GM18499 (cell line): Measurements from ENCODE around the gene ANKRD37.

Experiments
- ATAC-seq: cut with Tn5 transposase; IDR thresholded peaks from one replicate; pipeline ENCODE4 v1.9.1; 2021; ENCODE audit warnings: moderate number of reproducible peaks; ENCODE audit not compliant: insufficient read depth, unreplicated experiment

ANKRD37 gene

DNA sequence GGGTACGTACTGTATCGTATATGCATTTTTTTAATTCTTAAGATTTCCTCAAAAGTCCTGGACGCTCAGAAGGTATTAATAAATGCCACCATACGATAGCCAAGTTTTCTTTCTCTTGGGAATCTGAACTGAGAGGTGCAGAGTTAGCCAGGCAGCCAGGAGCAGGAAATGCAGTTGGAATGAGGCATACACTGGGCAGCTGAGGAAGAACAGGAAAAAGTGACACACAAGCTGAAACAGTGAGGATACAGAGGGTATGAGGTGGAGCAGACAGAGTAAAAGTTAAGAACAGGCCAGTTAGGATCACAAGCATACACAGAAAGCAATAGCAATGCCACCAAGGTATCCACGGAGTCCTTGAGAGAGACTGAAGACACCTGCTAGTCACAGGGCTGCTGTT lies 15.8 kb downstream of the ANKRD37 start:
- no peak for ATAC-seq

DNA sequence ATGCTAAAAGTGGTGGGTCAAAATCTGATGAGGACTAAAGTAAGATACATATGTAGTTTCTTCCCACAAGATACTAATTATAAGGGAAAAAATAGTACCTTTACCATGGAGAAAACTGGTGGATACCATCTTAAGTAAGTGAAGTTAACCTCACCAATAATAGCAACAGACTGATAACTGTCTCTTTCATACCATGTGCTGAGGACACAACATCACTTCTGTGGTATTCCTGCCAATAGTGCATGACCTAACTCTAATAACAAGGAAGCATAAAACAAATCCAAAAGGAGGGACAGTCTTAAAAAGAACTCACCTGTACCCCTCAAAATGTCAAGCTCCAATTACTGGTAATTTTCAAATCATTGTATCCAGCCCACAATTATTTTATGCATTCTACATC lies 20.3 kb downstream of the ANKRD37 start:
- ATAC-seq, result no peak

DNA sequence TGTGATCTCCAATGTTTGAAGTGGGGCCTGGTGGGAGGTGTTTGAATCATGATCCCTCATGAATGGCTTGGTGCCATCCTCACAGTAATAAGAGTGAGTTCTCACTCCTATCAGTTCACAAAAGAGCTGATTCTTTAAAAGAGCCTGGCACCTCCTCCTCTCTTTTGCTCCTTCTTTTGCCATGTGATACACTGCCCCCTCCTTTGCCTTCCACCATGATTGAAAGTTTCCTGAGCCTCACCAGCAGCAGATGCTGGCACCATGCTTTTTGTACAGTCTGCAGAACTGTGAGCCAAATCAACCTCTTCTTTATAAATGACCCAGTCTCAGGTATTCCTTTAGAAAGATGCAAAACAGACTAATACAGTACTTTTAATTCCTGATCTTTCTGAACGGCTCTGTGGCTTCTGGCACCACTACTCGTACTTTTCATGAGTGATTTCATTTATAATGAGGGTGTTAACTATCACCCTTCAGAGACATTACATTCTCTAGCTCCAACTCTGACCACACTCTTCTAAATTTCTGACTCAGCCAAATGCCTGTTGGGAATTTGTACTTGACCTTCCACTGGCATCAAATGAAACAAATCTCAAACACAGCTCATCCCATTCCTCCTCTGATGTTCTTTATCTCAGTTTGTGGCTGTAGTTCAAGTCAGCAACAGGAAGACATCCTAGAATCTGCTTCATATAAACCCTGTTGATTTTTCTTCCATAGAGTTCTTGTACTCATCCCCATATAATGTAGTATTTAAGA lies 24.9 kb downstream of the ANKRD37 start:
- no peak for ATAC-seq

DNA sequence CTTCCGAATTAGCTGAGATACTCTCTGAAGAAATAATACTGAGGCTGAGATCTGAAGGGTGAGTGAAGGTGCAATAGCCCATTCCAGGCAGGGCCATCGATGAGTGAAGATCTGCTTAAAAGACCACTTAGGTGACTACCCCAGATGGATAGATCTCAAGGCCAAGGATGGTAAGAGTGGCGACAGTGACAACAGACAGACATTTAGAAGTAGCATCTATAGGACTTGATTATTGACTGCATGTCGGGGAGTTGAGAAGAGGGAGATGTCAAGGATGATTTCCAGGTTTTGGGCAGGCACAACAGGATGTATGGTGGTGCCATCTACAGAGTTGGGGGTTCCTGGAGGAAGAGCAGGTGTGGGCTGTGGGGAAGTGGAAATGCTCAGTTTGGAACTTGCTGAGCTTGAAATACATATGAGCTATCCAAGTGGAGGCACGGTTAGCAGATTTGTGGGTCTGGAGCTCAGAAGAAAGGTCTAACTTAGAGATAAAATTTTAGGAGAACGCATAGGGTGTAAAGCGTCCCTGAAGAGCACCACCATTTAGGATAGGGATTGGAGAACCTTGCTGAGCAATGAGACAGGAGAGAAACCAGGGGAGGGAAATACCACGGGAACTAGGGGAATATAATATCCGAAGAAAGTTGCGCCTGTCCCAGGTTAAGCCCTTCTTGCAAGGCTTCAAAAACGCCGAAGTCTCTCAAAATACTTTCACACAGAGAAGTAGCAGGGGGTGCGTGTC lies 28.4 kb downstream of the ANKRD37 start:
- ATAC-seq, result peak; percentile 3

DNA sequence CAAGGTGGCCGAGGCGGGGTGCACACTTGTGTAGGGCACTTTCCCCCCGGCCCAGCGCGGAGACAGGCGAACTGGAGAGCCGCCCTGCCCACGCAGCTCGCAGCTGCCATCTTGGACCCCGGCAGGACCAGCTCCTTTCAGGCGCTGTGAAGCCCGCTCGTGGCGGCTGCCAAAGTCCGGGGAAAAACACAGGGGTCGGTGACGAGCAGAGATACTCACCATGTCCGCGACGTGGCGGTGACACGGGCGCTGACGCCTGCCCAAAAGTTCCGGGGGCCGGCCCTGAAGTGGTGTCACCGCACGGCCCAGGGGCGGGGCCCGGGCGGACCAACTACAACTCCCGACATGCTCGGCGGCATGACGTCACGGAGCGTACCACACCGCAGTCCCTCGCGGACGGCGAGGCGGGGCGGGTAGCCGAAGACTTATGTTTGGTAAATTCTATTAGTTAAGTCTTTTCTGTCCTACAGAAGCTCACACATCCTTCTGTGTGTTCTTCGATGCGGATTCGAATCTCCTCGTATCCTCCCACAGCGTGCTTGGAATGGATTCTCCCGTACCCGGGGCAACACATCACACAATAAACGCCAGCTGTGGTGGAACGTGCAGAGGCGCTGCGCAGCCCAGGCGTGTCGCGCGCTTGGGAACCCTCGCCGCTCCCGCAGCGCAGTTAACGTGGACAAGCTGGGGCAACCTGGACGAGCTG lies 29.2 kb downstream of the ANKRD37 start, which contains the start of gene UFSP2:
Gene UFSP2 (minus strand): TSS at position 318 of the 706 bp plus-strand sequence. CDS start 96 bp downstream, at position 222.
- peak; percentile 90 for ATAC-seq

DNA sequence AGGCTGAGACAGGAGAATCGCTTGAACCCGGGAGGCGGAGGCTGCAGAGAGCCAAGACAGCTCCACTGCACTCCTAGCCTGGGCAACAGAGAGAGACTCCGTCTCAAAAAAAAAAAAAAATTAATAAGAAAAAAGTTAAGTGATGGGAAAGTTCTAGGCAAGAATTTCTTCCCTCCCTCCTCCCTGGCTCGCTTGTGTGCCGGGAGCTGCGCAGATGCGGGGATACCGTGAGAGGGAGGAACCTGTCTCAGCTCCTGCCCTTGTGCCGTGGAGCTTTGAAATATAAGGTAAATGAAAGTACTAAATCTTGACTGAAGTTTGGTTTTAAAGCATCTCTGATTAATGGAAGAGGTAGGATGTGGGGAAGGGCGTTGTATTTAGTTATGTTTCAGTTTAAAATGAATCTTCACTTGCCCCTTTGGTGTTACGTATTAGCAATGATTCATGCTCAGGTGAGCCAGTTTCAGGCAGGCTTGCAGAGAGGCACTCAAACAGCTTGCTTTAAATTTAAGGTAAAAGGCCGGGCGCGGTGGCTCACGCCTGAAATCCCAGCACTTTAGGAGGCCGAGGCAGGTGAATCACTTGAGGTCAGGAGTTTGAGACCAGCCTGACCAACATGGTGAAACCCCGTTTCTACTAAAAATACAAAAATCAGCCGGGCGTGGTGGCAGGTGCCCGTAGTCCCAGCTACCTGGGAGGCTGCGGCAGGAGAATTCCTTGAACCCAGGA lies 30.5 kb downstream of the ANKRD37 start:
- ATAC-seq, result no peak

DNA sequence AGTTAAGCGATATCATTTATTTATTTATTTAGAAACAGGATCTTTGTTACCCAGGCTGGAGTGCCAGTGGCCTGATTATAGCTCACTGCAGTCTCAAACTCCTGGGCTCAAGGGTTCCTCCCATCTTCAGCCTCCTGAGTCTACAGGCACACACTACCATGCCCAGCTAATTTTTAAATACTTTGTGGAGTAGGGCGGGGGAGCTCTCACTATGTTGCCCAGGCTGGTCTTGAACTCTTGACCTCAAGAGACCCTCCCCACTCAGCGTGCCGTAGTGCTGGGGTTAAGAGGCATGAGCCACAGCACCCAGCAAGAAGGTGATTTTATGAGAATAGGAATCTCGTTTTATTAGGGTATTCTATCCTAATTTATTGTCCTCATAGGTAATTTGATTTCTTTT lies 33.0 kb downstream of the ANKRD37 start:
- ATAC-seq, result no peak

DNA sequence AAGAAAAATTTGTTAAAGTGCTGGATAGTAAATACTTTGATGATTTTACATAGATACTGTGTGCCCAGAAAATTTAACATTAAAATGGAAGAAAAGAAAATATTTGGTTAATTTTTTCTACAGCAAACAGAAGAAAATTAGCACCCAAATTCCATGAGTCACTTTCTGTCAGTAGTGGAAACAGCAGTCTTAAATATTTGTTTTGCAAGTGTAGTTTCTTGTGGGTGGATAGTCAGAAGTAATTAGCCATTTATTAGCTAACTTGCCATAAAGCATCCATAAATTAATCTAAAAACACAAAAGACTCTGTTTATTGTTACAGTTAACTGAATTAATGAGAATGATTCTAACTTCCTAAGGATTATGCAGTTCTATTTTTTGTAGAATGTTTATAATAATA lies 38.8 kb downstream of the ANKRD37 start:
- no peak for ATAC-seq

DNA sequence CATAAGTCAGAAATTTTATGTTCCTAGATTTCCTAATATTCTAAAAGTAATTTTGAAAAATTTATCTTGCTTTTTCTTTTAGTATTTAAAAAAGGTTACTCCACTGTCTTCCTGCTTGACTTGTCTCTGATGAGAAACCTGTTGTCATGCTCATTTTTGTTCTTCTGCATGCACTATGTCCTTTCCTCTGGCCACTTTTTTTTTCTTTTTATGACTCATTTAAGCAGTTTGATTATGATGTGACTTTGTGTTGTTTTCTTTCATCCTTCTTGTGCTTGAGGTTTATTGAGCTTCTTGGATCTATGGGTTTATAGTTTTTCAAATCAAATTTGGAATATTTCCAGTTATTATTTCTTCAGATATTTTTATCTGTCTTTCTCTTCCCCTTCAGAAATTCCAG lies 41.2 kb downstream of the ANKRD37 start:
- peak; percentile 73 for ATAC-seq

DNA sequence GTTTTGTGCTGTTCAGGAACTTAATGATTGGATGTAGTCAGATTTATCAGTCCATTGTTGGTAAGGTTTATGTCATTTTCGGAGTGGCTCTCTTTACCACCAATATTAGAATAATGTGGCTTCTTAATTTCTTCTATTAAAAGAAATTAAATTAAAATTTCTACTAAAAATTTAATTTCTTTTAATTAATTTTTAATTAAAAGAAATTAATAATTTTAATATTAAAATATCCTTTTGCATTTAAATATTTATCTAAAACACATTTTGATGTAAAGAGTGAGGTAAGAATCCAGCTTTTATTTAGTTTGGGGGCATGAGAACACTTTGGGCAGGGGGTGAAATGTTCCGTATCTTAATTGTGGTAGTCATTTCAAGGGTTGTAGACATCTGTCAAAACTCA lies 44.8 kb downstream of the ANKRD37 start:
- ATAC-seq, result no peak

DNA sequence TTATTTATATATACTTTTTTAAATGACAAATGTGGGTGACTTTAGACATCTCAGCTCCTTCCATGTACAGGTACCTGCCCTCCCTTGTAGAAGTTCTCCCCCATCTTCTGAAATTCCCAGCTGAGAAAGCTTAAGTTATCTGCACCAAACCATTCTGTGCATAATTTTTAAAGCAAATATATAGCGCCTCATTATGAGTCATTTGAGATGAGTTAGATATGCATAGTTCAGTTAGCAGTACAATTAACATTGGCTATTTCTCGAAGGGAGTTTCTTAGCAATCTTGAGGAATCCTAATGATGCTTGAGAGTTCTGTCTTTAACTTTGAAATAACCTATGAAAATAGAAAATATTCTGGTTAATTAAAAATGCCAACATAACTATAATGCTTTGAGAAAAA lies 48.6 kb downstream of the ANKRD37 start:
- ATAC-seq, result no peak
